ENCODE measurements around the gene KRTAP4-8. TPM values are rescaled to one million over a fixed set of nuclear protein-coding genes. Genes with fewer than 3 reads are reported as not detected.
"Not testable (repeated sequence)": the region's sequence is repeated elsewhere in the genome, so short reads cannot be mapped to it uniquely, and the experiment has no call there.

Gene KRTAP4-8
- total RNA-seq, 2 experiments from 2014 or later: not detected

GRCh38 chr17:41141361-41141760, 43.4 kb upstream of the KRTAP4-8 start:
- intact Hi-C loops (cut with micrococcal nuclease; ENCODE audit: unreplicated experiment): no loop called here
- POLR2A ChIA-PET: no interaction called here

GRCh38 chr17:41140360-41141131, 42.6 kb upstream of the KRTAP4-8 start, which contains the start of gene KRTAP4-6:
TSS of gene KRTAP4-6 (minus strand) at chr17:41140544. CDS start at chr17:41140487, 57 bp downstream.
- POLR2A ChIA-PET: no interaction called here
- CTCF ChIA-PET (ENCODE audit: unreplicated experiment): no interaction called here
- BruUV-seq (replicated peaks): no TSS peak

More at GRCh38 chr17:41141361-41141760, 43.4 kb upstream of the KRTAP4-8 start:
- Histone ChIP-seq H3K79me2 (ENCODE audit: insufficient read depth, low read depth, low read length) (no peaks in the 10 kb centered on the region), H2AFZ (ENCODE audit: low read length) (no peak overlapping the region), H3K36me3 (ENCODE audit: insufficient read depth, low read length) (no peaks in the 10 kb centered on the region), H3K4me2 (ENCODE audit: low read length) (no peak overlapping the region), H4K20me1 (ENCODE audit: insufficient read depth, low read length) (no peaks in the 10 kb centered on the region), H3K9me3 (ENCODE audit: low read length) (peaks cover 7% of the 10 kb centered on the region; the same call in 1 of the 2 replicates), H3K4me1 (ENCODE audit: insufficient read depth, low read length, poor library complexity, severe bottlenecking) (no peaks in the 10 kb centered on the region), H3K4me3 (ENCODE audit: low read depth, low read length, poor library complexity, severe bottlenecking) (no peak overlapping the region), H3K9me2 (ENCODE audit: insufficient read depth, low read length) (no peaks in the 10 kb centered on the region), H3K27ac (ENCODE audit: low read depth, low read length, poor library complexity, severe bottlenecking) (no peak overlapping the region)
- TF ChIP-seq CTCF (conservative IDR thresholded peaks at IDR 0.05; ENCODE audit: low read length) (no peak), EZH2phosphoT487 (IDR thresholded peaks at IDR 0.05; ENCODE audit: borderline replicate concordance, low read depth, low read length) (no peak)
- DNase-seq (ENCODE audit: low spot score): no peak
- BruUV-seq (replicated peaks): no TSS peak
- CTCF ChIA-PET (ENCODE audit: unreplicated experiment): no interaction called here

GRCh38 chr17:41139865-41140264, 41.9 kb upstream of the KRTAP4-8 start:
- H3K4me2 ChIP-seq (ENCODE audit: low read length); H3K9me3 ChIP-seq (ENCODE audit: low read length); H3K27ac ChIP-seq (ENCODE audit: low read depth, low read length, poor library complexity, severe bottlenecking); H3K4me1 ChIP-seq (ENCODE audit: insufficient read depth, low read length, poor library complexity, severe bottlenecking); intact Hi-C loops (cut with micrococcal nuclease; ENCODE audit: unreplicated experiment); H3K4me3 ChIP-seq (ENCODE audit: low read depth, low read length, poor library complexity, severe bottlenecking); BruUV-seq (replicated peaks); POLR2A ChIA-PET; DNase-seq (ENCODE audit: low spot score); H3K36me3 ChIP-seq (ENCODE audit: insufficient read depth, low read length); H4K20me1 ChIP-seq (ENCODE audit: insufficient read depth, low read length); CTCF ChIA-PET (ENCODE audit: unreplicated experiment); H3K9me2 ChIP-seq (ENCODE audit: insufficient read depth, low read length); H3K79me2 ChIP-seq (ENCODE audit: insufficient read depth, low read depth, low read length); H2AFZ ChIP-seq (ENCODE audit: low read length): not testable (repeated sequence)

More at GRCh38 chr17:41140360-41141131, 42.6 kb upstream of the KRTAP4-8 start, which contains the start of gene KRTAP4-6:
- H3K27ac ChIP-seq (ENCODE audit: low read depth, low read length, poor library complexity, severe bottlenecking): no peak within 1 kb of the TSS
- TF ChIP-seq EZH2phosphoT487 (IDR thresholded peaks at IDR 0.05; ENCODE audit: borderline replicate concordance, low read depth, low read length): no peak
- no peak for TF ChIP-seq CTCF (conservative IDR thresholded peaks at IDR 0.05; ENCODE audit: low read length)
- DNase-seq (ENCODE audit: low spot score): no peak
- no peaks in the 10 kb centered on the region for H4K20me1 ChIP-seq (ENCODE audit: insufficient read depth, low read length)
- no peaks in the 10 kb centered on the region for H3K36me3 ChIP-seq (ENCODE audit: insufficient read depth, low read length)
- H2AFZ ChIP-seq (ENCODE audit: low read length): no peak within 1 kb of the TSS
- no peaks in the 10 kb centered on the region for H3K9me2 ChIP-seq (ENCODE audit: insufficient read depth, low read length)
- H3K4me2 ChIP-seq (ENCODE audit: low read length): no peak within 1 kb of the TSS
- no peaks in the 10 kb centered on the region for H3K79me2 ChIP-seq (ENCODE audit: insufficient read depth, low read depth, low read length)
- no peak within 1 kb of the TSS for H3K4me3 ChIP-seq (ENCODE audit: low read depth, low read length, poor library complexity, severe bottlenecking)
- H3K4me1 ChIP-seq (ENCODE audit: insufficient read depth, low read length, poor library complexity, severe bottlenecking): no peaks in the 10 kb centered on the region
- intact Hi-C loops (cut with micrococcal nuclease; ENCODE audit: unreplicated experiment): no loop called here
- H3K9me3 ChIP-seq (ENCODE audit: low read length): peaks cover 7% of the 10 kb centered on the region; the same call in 1 of the 2 replicates

Measured in OCI-LY7 (cell line).